ENCODE results near the gene TBC1D2.

DNA sequence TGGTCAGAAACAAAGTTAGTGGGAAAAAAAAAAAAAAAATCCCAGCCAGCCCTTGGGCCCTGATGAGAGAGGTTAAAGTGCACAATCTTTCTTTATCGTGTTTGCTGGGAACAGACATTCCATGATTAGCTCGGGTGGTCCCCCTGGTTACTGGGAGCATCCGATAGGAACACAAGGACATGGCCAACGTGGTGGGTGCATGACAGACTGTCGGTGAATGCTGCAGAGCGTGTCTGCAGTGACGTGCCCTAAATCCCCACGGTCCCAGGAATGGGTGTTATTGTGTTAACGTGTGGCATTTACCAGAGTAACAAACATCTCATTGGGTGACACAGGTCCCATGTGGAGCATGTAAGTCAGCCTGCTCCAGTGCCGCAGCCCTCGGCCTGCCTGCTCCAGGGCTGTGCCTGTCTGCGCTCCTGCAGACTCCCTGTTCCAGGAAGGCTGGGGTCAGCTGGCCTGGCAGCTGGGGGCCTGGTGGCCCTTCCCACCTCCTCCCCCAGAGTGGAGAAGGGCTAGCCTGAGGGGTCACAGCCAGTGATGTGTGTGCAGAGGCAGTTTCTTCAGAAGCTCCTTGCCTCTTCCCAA lies 34.3 kb upstream of the TBC1D2 start:
- TF ChIP-seq, protein P1, sequence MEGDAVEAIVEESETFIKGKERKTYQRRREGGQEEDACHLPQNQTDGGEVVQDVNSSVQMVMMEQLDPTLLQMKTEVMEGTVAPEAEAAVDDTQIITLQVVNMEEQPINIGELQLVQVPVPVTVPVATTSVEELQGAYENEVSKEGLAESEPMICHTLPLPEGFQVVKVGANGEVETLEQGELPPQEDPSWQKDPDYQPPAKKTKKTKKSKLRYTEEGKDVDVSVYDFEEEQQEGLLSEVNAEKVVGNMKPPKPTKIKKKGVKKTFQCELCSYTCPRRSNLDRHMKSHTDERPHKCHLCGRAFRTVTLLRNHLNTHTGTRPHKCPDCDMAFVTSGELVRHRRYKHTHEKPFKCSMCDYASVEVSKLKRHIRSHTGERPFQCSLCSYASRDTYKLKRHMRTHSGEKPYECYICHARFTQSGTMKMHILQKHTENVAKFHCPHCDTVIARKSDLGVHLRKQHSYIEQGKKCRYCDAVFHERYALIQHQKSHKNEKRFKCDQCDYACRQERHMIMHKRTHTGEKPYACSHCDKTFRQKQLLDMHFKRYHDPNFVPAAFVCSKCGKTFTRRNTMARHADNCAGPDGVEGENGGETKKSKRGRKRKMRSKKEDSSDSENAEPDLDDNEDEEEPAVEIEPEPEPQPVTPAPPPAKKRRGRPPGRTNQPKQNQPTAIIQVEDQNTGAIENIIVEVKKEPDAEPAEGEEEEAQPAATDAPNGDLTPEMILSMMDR (CRISPR knock-in tag; IDR thresholded peaks at IDR 0.05), result no peak
- TF ChIP-seq KDM3A (CRISPR knock-in tag; IDR thresholded peaks at IDR 0.05; ENCODE audit: low read depth) (no peak), ZNF780A (CRISPR knock-in tag; IDR thresholded peaks at IDR 0.05) (no peak), ZNF292 (CRISPR knock-in tag; IDR thresholded peaks at IDR 0.05; ENCODE audit: borderline replicate concordance, low read depth) (no peak), TCF12 (IDR thresholded peaks at IDR 0.05) (no peak), TCF12 (CRISPR knock-in tag; IDR thresholded peaks at IDR 0.05) (no peak), KLF13 (CRISPR knock-in tag; IDR thresholded peaks at IDR 0.05) (no peak)

Measured in HepG2 (cell line).